GM10248 (cell line): ENCODE measurements around the gene PPM1A.

ENCODE experiments used
- CTCF ChIA-PET: fragments of 300-600 bp; sonication (Branson Sonifier 250); formaldehyde crosslinking; extraction: SDS; loops from one replicate; lab custom pipeline; 2021; ENCODE audit warnings: antibody characterized with exemption; lab: Yijun Ruan, JAX
- POLR2A ChIA-PET: fragments of 350-650 bp; sonication (Branson Sonifier 250); formaldehyde crosslinking; extraction: SDS; loops from one replicate; lab custom pipeline; 2020; ENCODE audit warnings: antibody characterized with exemption; lab: Yijun Ruan, JAX
- DNase-seq: peaks from one replicate; pipeline ENCODE4 v3.0.0; 2012; ENCODE audit errors: extremely low spot score
- TF ChIP-seq, protein P1 (sequence below): IDR thresholded peaks from 2 replicates; pipeline ENCODE4 v1.5.1; 2012; ENCODE audit warnings: mild to moderate bottlenecking, low read depth; ENCODE audit errors: extremely low read depth, missing control alignments, control extremely low read depth

Gene PPM1A

DNA sequence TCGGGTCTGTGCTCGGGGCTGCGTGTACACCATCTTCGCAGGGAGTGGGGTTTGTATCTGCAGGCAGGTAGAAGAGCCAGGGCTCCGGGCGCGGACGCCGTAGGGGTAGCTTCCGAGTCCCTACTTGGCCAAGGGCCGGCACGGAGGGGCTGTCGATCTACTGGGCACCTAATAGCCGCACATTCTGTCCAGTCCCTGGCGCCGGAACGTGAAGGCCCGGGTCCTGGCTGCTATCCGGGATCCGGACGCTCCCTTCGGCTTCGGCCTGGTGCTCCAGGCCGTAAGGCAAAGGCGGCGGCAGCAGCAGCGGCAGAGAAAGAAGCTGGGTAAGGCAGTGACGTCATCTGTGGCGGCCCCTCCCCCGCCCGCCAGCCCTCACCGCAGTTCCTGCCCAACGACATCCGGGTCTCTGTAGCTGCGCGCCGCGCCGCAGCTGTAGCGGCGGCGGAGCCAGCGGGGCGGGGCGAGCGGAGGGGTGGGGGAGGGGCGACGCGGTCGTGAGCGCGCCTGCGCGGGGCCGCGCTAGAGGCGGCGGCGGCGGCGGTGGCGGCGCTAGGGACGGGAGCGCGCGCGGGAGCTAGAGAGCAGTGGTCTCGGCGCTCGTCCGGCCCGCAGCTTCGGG is at the start of gene PPM1A:
Gene PPM1A (plus strand): TSS at position 525 of the 622 bp plus-strand sequence. CDS start 33,483 bp downstream, outside the sequence.
- ChIA-PET POLR2A (interaction anchor here (0.6 to 2.4 kb wide), 18 partner anchors 15 to 1253 kb away, joined by 3 to 26 read pairs (median 3); partner anchors contain the start of gene PCNX4), CTCF (interaction anchor here (0.8 to 8.8 kb wide), 10 partner anchors 8 to 65 kb away, joined by 3 to 52 read pairs (median 3); no protein-coding TSS in a partner anchor)

DNA sequence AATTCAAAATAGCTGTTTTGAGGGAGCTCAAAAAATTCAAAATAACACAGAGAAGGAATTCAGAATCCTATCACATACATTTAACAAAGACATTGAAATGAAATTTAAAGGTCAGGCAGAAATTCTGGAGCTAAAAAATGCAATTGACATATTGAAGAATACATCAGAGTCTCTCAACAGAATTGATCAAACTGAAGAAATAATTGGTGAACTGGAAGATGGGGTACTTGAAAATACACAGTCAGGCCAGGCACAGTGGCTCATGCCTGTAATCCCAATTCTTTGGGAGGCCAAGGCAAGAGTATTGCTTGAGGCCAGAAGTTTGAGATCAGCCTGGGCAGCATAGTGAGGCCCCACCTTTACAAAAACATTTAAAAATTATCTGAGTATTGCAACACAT is 49.7 kb upstream of the PPM1A start:
- ChIA-PET CTCF (interaction anchor here (0.6 to 4.1 kb wide), 5 partner anchors 12 to 141 kb away, joined by 3 to 25 read pairs (median 3); no protein-coding TSS in a partner anchor), POLR2A (no interaction called here)
- no peak for DNase-seq
- TF ChIP-seq, protein P1, sequence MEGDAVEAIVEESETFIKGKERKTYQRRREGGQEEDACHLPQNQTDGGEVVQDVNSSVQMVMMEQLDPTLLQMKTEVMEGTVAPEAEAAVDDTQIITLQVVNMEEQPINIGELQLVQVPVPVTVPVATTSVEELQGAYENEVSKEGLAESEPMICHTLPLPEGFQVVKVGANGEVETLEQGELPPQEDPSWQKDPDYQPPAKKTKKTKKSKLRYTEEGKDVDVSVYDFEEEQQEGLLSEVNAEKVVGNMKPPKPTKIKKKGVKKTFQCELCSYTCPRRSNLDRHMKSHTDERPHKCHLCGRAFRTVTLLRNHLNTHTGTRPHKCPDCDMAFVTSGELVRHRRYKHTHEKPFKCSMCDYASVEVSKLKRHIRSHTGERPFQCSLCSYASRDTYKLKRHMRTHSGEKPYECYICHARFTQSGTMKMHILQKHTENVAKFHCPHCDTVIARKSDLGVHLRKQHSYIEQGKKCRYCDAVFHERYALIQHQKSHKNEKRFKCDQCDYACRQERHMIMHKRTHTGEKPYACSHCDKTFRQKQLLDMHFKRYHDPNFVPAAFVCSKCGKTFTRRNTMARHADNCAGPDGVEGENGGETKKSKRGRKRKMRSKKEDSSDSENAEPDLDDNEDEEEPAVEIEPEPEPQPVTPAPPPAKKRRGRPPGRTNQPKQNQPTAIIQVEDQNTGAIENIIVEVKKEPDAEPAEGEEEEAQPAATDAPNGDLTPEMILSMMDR = no peak

More for the DNA sequence above, at the start of gene PPM1A:
- DNase-seq = peak; percentile 96
- TF ChIP-seq, protein P1 = no peak

GRCh38 chr14:60204104-60204842 is 44.7 kb upstream of the PPM1A start:
- CTCF ChIA-PET = interaction anchor here (1.2 to 4.6 kb wide), 7 partner anchors 8 to 124 kb away, joined by 3 to 31 read pairs (median 11); no protein-coding TSS in a partner anchor
- TF ChIP-seq, protein P1 = no peak
- DNase-seq = no peak
- POLR2A ChIA-PET = interaction anchor here (1.0 to 4.7 kb wide), 4 partner anchors 9 to 720 kb away, joined by 3 to 26 read pairs (median 3); partner anchors contain the start of genes JKAMP, L3HYPDH, PCNX4 and PPM1A

DNA sequence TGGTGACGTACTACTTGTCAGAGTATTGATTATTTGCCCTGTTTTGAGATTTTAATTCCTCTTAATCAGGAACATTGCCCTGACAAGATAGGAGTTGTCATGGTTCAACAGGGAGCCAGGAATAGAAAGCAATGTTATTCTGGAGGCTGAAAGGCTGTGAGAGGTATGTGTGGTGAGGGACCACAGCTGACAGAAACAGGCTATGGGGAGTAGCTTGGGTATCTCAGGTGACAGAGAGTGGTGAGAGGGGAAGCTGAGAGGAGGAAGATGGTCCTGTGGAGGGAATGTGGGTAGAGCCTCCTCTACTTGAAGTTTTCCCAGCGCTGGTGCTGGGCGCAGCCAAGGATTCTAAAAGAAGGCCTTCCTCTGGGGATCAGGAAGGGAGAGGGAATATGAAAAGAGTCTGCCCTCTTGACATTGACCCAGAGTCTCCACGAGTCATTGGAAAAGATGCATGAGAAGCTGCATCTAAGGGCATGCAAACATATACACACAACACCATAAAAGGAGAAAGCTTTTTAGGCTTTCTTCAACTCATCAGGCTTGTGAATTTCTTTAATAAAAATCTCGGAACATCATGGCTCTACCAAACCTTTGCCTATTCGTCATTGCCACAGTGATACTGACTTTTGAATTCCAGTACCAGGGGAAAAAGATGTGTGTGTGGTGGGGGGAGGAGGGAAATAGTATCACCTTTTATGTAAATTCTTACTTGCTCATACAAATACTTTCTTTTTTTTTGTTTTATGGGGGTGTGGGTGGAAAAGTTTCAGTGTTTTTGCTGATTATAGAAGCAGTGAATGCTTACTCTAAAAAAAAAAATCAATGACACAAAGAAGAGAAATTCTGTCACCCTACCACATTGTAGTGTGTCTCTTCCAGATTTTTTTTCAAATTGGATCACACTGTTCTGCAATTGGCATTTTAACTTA is 43.9 kb upstream of the PPM1A start:
- POLR2A ChIA-PET = interaction anchor here (1.0 to 4.7 kb wide), 3 partner anchors 8 to 721 kb away, joined by 3 to 26 read pairs (median 3); partner anchors contain the start of genes JKAMP, L3HYPDH and PPM1A
- TF ChIP-seq, protein P1 = no peak
- CTCF ChIA-PET = interaction anchor here (0.8 to 4.6 kb wide), 8 partner anchors 9 to 123 kb away, joined by 3 to 31 read pairs (median 10); partner anchors contain the start of gene PPM1A
- no peak for DNase-seq

GRCh38 chr14:60206249-60206670 is 42.8 kb upstream of the PPM1A start:
- CTCF ChIA-PET = interaction anchor here (1.5 to 4.6 kb wide), 6 partner anchors 10 to 125 kb away, joined by 5 to 31 read pairs (median 10); partner anchors contain the start of gene PPM1A
- no peak for DNase-seq
- TF ChIP-seq, protein P1 = no peak
- POLR2A ChIA-PET = interaction anchor here (4.7 kb wide), 1 partner anchor 42 kb away, joined by 26 read pairs; the partner anchor contains the start of gene PPM1A
